Measurements from ENCODE around the gene SLC26A4. TPM values are rescaled to one million over a fixed set of nuclear protein-coding genes. Genes with fewer than 3 reads are reported as not detected.

Gene SLC26A4
- total and polyA plus RNA-seq, 9 of the 15 experiments (the other 6 are each of a cell fraction or from before 2014, with no cell fraction given) = 0.09 to 1.2 (median 0.33) TPM

DNA sequence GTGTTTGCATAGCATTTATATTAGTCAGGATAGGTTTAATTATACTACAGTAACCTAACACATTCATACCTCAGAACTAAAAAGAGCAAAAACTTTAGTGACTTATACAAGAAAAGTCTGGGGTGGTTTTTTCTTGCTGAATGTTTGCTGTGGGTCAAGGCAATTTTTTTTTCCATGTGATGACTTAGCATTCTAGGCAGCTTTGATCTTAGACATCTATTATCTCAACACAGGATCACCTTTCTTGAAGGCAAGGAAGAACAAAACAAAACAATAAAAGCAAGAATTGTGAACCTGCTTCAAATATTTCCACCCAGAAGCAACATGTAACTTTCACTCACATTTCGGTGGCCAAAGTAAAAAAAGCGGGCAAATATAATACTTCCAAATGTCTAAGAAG lies 62.6 kb downstream of the SLC26A4 start (continued):
- 0 out of 4 replicates have a peak, but pooled peaks of 1 of the 2 experiments have one; percentile 4 for TF ChIP-seq RAD21 (CRISPR knock-in tag; conservative IDR thresholded peaks at IDR 0.05 in 1 of 2, IDR thresholded peaks at IDR 0.05 in 1 of 2)

DNA sequence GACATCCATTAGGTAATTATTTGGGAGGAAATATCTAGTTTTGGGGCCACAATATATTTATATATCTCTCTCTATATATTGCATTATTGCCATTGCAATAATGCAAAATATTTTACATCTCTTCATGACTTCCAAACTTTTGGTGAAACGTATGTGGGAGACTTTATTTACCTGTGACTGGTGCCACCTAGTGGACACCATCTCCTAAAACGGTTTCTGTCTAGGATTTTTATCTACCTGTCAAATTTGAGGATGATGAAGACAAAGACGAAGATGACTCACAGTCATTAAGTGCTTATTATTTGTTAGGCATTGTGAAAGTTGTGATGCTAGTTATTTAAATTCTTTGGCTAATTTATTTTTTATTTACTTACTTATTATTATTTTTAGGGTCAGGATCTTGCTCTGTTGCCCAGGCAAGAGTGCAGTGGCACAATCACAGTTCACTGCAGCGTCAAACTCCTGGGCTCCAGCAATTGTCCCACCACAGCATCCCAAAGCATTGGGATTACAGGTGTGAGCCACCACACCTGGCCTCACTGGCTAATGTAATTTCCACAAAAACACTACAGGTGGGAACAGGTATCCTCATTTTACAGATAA lies 64.6 kb downstream of the SLC26A4 start:
- Histone ChIP-seq H3K4me3 (no peak overlapping the region), H2AFZ (ENCODE audit: low read depth, low read length) (no peak overlapping the region), H3K9ac (ENCODE audit: insufficient read depth in 1 of 2, low read depth in 2 of 2, low read length in 2 of 2) (no peak overlapping the region), H3K9me1 (ENCODE audit: control insufficient read depth, insufficient read depth, low read length) (no peaks in the 10 kb centered on the region), H3K36me3 (ENCODE audit: control insufficient read depth, insufficient read depth, low read length) (no peaks in the 10 kb centered on the region), H3K27ac (ENCODE audit: extremely low read depth, low read depth, low read length) (no peak overlapping the region), H3K27me3 (ENCODE audit: control insufficient read depth in 2 of 2, insufficient read depth in 2 of 2, low read length in 2 of 2) (no peaks in the 10 kb centered on the region), H3K4me2 (ENCODE audit: insufficient read depth, low read length) (no peak overlapping the region), H3K4me1 (replicated peaks in 1 of 2; ENCODE audit: control insufficient read depth in 2 of 2, insufficient read depth in 2 of 2, low read length in 2 of 2) (peaks cover 0 to 6% of the 10 kb centered on the region in 2 experiments; a peak in 1 of 5 replicates), H3K79me2 (ENCODE audit: control insufficient read depth, insufficient read depth, low read length) (no peaks in the 10 kb centered on the region), H3K9me3 (replicated peaks; ENCODE audit: control insufficient read depth, insufficient read depth, low read depth, low read length) (no peaks in the 10 kb centered on the region), H4K20me1 (replicated peaks; ENCODE audit: control insufficient read depth, insufficient read depth, low read length) (no peaks in the 10 kb centered on the region)
- ChIA-PET CTCF (ENCODE audit: low intra/inter-chr PET ratio) (interaction anchor here (0.6 to 3.9 kb wide), 6 partner anchors 145 to 523 kb away, joined by 3 to 25 read pairs (median 6); partner anchors contain the start of gene BCAP29), POLR2A (no interaction called here)
- DNase-seq (ENCODE audit: extremely low read depth in 1 of 4, low spot score in 3 of 4) = peak; percentile 63 to 83 (median 70)
- intact Hi-C loops (cut with micrococcal nuclease) (loop anchor here (1.0 to 2.0 kb wide), 4 partner anchors 144 to 523 kb away; partner anchors contain the start of gene BCAP29), in situ Hi-C loops (cut with MboI) (loop anchor here (10.0 to 25.0 kb wide), 2 partner anchors 412 to 530 kb away; partner anchors contain the start of gene LAMB4)
- FAIRE-seq = peak; percentile 88
- WGBS (ENCODE audit: insufficient coverage, low coverage, missing lambda C conversion rate) = 10% methylated on average over 4 of the region's 4 CpGs
- peak; percentile 75 for ATAC-seq
- BruUV-seq (replicated peaks) = no TSS peak
- TF ChIP-seq, protein P1, sequence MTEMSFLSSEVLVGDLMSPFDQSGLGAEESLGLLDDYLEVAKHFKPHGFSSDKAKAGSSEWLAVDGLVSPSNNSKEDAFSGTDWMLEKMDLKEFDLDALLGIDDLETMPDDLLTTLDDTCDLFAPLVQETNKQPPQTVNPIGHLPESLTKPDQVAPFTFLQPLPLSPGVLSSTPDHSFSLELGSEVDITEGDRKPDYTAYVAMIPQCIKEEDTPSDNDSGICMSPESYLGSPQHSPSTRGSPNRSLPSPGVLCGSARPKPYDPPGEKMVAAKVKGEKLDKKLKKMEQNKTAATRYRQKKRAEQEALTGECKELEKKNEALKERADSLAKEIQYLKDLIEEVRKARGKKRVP (CRISPR knock-in tag; IDR thresholded peaks at IDR 0.05) = no peak
- no peak for TF ChIP-seq TCF3 (CRISPR knock-in tag; IDR thresholded peaks at IDR 0.05)
- TF ChIP-seq HMG20B (CRISPR knock-in tag; IDR thresholded peaks at IDR 0.05) = no peak
- TF ChIP-seq ZEB2 (IDR thresholded peaks at IDR 0.05) = peak; percentile 86
- no peak for TF ChIP-seq ZNF551 (CRISPR knock-in tag; IDR thresholded peaks at IDR 0.05)
- no peak for TF ChIP-seq BRD9 (IDR thresholded peaks at IDR 0.05; ENCODE audit: low read depth, partially characterized antibody)
- TF ChIP-seq NFYB (IDR thresholded peaks at IDR 0.05; ENCODE audit: extremely low read depth, insufficient read length) = no peak
